Stimulated activated CD4-positive, alpha-beta T cell treated with anti-CD3 and anti-CD28 coated beads, Interleukin-2, amount 100 ng/mL, for 4 hours (primary cell): ENCODE data around the gene CRHR1.
"Not testable (repeated sequence)": the region's sequence is repeated elsewhere in the genome, so short reads cannot be mapped to it uniquely, and the experiment has no call there.

ENCODE experiments used
- DNase-seq: peaks from one replicate; pipeline ENCODE4 v3.0.0-alpha.2; 2020; ENCODE audit warnings: low read depth

CRHR1 gene

GRCh38 chr17:45784293-45784740, at the start of gene CRHR1:
Gene CRHR1 (plus strand): TSS chr17:45784320. CDS start chr17:45784545, 225 bp downstream.
- no peak for DNase-seq

GRCh38 chr17:45734598-45734997, 49.5 kb upstream of the CRHR1 start:
- DNase-seq: no peak

GRCh38 chr17:45735488-45735887, 48.6 kb upstream of the CRHR1 start:
- no peak for DNase-seq

GRCh38 chr17:45739786-45740185, 44.3 kb upstream of the CRHR1 start:
- no peak for DNase-seq

DNA sequence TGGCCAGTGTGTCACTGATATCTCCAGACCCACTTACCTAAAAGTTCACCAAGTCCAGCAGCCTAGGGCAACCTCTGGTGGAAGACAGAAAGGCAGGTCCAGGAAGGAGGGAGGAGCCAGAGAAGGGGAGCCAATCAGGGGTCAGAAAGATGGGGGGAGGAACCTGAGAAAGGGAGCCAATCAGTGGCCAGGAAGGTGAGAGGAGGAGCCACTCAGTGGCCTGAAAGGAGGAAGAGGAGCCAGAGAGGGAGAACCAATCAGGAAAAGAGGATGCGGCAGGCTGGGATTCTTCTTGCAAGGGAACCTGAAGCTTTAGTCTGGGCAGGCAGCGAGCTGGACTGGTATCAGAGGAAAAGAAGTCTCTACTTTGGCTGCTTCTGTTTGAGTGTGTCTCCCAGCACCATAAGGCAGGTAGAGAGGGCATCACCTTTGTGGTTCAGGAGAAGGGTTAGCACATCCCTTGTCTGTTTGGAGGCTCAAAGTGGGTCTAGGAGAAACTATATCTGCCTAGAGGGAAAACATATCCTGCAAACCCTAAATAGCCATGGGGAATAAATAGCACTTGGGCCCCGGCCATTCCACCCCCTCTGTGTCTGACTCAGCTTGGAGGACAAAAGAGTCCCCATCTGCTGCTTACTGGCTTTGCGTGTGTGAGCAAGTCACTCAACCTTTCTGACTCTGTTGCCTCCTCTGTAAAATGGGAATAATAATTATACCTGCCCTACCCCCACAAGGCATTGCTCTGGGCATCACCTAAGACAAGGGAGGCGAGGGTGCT, 43.4 kb upstream of the CRHR1 start:
- no peak for DNase-seq

DNA sequence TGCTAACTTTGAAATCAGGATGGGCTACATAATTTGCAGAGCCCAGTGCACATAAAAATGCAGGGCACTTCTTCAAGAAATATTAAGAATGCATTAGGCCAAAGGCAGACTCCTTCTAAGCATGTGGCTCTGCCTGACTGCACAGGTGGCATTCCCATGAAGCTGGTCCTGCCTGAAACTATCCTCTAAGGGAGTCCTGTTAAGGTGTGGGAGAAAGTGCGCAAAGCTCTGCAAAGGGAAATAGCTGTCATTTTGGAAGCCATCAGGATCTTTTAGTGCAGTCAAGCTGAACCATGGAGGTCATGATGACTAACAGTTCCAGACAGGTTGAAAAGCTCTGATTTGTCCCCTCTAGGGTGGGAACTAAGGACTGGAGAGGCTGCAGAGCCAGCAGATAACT, 41.9 kb upstream of the CRHR1 start:
- DNase-seq: no peak

GRCh38 chr17:45743626-45744326, 40.3 kb upstream of the CRHR1 start:
- no peak for DNase-seq

DNA sequence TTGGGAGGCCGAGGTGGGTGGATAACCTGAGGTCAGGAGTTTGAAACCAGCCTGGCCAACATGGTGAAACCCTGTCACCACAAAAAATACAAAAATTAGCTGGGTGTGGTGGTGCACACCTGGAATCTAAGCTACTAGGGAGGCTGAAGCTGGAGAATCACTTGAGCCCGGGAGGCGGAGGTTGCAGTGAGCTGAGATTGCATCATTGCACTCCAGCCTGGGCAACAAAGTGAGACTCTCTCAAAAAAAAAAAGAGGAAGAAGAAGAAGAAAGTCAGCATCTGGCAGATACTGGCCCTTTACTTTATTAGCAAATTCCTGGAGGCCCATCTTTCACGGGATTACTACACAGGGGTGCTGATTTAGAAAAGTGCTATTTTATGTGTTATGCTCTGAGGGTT, 39.3 kb upstream of the CRHR1 start:
- DNase-seq: not testable (repeated sequence)

- DNase-seq: no peak
Observed at GRCh38 chr17:45745601-45746494, 38.3 kb upstream of the CRHR1 start.

DNA sequence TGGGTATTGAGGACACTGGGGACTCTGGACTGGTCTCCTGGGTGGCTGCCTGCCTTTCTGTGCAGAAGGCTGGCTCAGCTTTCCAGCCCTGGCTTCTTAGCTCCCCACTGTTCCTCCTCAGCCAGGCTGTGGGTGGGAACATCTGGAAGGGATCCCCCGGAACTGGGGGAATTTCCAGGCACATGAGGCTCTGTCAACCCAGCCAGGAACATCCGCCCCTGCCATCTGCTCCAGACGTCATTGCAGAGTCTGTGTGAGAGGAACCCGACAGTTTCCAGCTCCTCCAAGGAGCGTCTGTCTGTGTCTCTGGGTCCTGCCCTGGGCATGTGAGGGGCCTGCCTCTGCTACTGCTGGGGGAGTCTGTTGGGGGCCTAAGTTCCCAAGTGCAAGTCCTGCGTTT, 36.2 kb upstream of the CRHR1 start:
- DNase-seq: no peak

DNA sequence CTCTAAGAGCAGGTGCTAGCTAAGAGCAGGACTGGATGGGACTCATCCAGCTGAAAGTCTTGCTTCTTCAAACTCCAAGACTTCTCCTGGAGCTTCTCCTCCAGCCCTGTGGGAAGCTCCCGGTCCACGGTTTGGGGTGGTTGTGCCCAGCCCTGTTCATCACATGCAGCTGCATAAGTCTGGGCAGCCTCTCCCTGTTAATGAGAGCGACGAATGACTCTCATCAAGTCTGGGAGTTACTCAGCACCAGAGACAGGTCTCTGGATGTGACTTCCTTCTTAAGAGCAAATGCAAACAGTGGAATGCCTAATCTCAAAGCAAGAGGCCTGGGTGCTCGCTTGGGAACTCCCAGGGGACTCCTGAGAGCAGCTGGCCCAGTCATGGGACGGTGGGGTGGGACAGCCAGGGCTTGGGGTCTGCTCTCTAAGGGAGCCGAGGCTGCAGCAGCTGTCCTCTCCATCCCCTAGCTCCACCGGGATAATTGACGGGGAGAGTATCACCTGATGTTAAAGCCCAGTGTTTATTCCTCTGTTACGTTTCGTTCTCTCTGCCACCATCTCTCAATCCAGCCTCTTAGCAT, 35.3 kb upstream of the CRHR1 start:
- no peak for DNase-seq

DNA sequence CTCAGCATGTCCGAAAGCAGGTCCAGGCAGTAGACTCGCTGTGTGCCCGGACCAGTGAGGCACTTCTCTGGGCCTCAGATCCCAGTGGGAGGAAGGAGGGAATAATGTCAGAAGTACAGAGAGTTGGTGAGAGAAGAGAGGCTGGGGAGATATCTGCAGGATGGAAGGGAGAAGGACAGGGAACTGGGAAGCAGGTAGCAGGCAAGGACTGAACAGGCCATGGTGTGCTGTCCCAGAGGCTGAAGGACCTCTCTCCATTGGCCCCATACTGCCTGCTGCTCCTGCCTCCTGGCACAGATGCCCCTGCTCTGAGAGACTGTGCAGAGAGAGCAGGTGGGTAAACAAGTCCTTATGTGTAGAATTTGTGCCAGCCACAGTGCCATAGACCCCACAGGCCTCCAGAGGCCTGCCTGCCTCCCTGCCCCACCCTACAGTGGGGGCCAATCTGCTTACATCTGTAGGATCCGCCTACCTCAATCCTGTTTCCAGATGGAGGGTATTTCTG, 34.2 kb upstream of the CRHR1 start:
- DNase-seq: no peak

DNA sequence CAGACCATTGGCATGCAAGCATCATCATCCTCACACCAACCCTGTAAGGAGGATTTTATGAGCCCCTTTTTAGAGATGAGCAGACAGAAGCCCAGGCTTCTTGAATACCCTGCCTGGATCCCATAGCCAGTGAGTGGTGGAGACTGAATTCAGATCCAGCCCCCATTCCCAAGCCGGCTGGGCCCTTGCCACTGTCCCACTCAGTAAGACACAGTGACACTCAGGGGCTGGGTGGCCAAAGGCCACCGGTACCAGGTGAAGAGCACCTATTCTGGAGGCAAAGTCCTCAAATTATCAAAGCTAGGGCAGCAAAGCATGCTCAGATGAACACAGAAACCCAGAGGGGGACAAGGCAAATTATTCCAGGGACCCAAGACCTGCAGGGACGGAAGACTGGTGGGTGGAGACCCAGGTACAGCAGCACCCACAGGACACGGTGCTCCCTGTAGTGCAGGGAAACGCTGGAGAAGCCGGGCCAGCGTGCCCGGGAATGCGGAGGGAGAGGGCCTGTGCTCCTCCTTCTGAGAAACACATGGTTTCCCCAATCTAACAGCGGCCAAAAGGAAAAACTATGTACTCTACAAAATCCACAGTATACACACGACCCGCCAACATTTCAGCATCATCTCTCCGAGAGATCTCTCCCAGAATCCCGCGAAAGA, 33.2 kb upstream of the CRHR1 start:
- DNase-seq: no peak

GRCh38 chr17:45751466-45751865, 32.7 kb upstream of the CRHR1 start:
- no peak for DNase-seq

GRCh38 chr17:45752246-45752645, 31.9 kb upstream of the CRHR1 start:
- DNase-seq: no peak

GRCh38 chr17:45753645-45754225, 30.4 kb upstream of the CRHR1 start:
- no peak for DNase-seq

- DNase-seq: no peak
Observed at GRCh38 chr17:45755050-45755449, 29.1 kb upstream of the CRHR1 start.

DNA sequence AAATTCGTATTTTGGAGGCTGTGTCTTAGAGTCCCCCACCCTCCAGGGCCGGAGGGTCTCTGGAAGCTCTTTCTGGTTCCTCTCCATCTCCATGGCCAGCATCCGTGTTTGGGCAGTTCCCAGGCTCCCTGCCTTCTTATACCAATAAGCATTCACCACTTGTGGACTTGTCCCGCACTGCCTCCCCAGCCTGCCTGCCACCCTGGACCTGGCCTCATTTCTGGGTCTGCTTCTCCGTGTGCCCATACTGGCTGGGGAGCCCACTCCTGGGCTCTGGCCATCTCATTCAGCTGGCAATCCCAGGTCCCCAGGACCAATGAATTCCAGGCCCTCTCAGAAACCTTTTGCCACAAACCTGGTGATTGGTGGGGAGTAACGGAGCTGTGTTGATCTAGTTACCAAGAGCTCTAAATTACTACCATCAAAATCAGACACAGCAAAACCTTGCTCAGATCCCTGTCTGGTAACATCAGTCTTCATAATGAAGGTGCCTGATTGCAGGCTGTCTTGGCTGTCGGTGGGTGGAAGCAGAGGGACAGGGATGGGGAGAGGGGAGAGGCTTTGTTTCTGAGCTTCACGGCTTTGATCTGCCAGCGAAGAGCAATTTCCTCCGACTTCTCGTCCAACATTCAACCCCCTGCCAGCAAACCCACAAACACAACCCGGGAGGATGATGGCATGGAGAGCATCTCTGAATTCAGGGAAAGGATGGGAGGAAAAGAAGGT, 27.7 kb upstream of the CRHR1 start:
- DNase-seq: no peak

DNA sequence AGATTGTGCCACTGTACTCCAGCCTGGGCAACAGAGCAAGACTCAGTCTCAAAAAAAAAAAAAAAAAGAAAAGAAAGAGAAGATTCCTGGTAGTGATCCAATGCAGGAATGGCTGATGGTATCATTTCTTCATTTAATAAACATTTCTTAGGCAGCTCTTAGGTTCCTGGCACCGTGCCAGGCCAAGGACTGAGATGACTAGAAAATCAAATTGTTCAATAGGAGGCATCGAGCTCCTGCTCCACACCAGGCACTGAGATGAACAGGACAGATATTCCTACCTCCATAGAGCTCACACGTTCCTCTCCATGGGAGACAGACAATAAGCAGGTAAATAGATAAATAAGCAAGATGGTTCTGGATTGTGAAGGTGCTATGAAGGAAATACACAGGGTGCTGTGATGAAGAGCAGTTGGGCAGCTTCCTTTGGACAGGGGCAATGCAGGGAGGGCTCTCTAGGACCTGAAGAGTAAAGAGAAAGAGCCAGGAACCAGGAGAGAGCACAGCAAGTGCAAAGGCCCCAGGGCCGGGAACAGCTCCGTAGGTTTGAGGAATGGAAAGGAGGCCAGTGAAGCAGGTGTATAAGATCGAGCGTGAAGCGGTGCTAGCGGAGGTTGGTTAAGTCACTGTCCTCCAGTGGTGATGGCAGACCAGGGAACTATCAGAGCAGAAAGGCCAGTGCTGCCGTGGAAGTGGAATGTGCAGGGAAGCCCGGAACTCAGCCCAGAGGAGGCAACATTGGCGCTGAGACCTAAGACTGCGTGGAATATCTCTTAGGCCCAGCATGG, 26.5 kb upstream of the CRHR1 start:
- DNase-seq: no peak

GRCh38 chr17:45758544-45758943, 25.6 kb upstream of the CRHR1 start:
- no peak for DNase-seq
